ENCODE data around the gene HECTD4. TPM values are rescaled to one million over a fixed set of nuclear protein-coding genes. Genes with fewer than 3 reads are reported as not detected.

Gene HECTD4
- total RNA-seq, 1 donor from 2014 or later = 12.9 TPM

DNA sequence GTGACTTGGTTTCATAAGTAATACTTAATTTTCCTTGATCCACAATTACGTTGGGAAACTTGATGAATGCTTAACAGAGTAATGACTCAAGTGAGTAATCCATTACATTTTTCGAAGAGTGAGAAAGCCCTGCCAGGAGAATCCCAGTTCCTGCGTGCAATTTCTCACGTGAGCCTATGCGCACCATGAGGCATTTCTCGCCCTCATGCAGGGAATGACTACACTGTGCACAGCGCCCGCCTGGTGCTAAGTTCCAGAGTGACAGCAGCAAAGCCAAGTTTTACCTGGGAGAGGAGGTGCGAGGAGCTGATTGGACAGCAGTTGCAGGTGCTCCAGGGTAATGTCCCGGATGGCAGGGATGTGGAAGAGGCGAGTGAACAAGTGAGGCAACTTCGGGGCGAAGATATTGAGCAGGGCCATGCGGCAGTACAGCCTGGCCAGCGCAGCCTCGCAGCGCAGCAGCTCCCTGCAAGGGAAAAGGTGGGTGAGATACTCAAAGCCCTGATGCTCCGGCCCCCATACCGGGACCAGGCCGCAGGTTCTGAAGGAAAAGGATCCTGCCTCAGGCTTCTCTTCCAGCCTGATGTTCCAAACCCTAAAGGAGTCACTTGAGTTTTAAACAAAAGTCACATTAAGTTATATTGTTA, 187.5 kb downstream of the HECTD4 start:
- Histone ChIP-seq H3K36me3 (ENCODE audit: control insufficient read depth, insufficient read depth, low read length) (peaks cover 14% of the 10 kb centered on the region), H3K4me3 (ENCODE audit: low read depth, low read length) (no peak overlapping the region), H3K27me3 (ENCODE audit: control insufficient read depth, insufficient read depth, low read length) (no peaks in the 10 kb centered on the region)
- TF ChIP-seq, protein P1, sequence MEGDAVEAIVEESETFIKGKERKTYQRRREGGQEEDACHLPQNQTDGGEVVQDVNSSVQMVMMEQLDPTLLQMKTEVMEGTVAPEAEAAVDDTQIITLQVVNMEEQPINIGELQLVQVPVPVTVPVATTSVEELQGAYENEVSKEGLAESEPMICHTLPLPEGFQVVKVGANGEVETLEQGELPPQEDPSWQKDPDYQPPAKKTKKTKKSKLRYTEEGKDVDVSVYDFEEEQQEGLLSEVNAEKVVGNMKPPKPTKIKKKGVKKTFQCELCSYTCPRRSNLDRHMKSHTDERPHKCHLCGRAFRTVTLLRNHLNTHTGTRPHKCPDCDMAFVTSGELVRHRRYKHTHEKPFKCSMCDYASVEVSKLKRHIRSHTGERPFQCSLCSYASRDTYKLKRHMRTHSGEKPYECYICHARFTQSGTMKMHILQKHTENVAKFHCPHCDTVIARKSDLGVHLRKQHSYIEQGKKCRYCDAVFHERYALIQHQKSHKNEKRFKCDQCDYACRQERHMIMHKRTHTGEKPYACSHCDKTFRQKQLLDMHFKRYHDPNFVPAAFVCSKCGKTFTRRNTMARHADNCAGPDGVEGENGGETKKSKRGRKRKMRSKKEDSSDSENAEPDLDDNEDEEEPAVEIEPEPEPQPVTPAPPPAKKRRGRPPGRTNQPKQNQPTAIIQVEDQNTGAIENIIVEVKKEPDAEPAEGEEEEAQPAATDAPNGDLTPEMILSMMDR (IDR thresholded peaks at IDR 0.05; ENCODE audit: insufficient read depth, low read length, severe bottlenecking) = no peak
- no peak for FAIRE-seq
- no peak for DNase-seq (ENCODE audit: low read depth)

DNA sequence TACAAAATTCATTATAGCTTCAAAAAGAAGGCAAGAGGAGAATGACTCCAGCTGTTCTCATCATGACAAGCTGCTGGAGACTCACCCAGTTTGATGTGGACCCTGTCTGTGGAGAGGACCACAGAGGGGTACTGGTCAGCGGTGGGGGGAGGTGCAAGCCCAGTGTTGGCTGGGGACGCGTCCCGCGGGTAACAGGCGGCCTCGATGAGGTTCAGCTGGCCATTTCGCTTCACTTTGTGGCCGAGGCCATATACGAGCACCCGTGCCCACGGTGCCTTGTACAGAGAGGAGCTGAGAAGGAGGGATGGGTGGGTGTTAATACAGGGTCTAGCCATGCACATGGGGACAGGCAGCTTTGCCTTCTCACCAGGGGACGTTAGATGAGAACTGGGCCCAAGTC, 189.8 kb downstream of the HECTD4 start:
- H3K27me3 ChIP-seq (ENCODE audit: control insufficient read depth, insufficient read depth, low read length) = no peaks in the 10 kb centered on the region
- no peak for DNase-seq (ENCODE audit: low read depth)
- H3K4me3 ChIP-seq (ENCODE audit: low read depth, low read length) = no peak overlapping the region
- TF ChIP-seq, protein P1 (IDR thresholded peaks at IDR 0.05; ENCODE audit: insufficient read depth, low read length, severe bottlenecking) = no peak
- FAIRE-seq = no peak
- peaks cover 12% of the 10 kb centered on the region for H3K36me3 ChIP-seq (ENCODE audit: control insufficient read depth, insufficient read depth, low read length)

DNA sequence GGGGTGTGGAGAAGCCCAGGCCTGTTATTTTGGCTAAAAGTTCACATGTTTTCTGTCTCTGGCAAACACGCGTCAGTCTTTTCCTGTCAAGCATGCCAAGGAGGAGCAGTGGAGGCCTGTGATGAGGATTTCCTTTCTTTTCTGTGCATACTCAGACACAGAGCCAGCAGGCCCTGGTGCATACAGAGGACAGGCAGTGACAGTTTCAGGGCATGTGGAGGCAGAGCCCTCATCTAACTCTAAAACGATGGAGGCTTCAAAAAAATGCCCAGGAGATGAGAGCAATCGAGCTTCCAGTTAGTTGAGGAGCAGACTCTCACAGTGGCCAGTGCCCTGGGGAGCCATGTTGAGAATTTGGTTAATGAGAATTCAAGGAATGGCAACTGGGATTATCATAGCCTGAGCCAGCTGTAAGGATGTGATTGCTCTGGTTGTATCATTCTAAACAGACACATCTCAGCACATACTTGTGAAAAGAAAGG, 190.3 kb downstream of the HECTD4 start:
- FAIRE-seq (peak; percentile 7), DNase-seq (ENCODE audit: low read depth) (peak; percentile 88)
- Histone ChIP-seq H3K27me3 (ENCODE audit: control insufficient read depth, insufficient read depth, low read length) (no peaks in the 10 kb centered on the region), H3K4me3 (ENCODE audit: low read depth, low read length) (no peak overlapping the region), H3K36me3 (ENCODE audit: control insufficient read depth, insufficient read depth, low read length) (peaks cover 11% of the 10 kb centered on the region)
- TF ChIP-seq, protein P1 (IDR thresholded peaks at IDR 0.05; ENCODE audit: insufficient read depth, low read length, severe bottlenecking) = no peak

DNA sequence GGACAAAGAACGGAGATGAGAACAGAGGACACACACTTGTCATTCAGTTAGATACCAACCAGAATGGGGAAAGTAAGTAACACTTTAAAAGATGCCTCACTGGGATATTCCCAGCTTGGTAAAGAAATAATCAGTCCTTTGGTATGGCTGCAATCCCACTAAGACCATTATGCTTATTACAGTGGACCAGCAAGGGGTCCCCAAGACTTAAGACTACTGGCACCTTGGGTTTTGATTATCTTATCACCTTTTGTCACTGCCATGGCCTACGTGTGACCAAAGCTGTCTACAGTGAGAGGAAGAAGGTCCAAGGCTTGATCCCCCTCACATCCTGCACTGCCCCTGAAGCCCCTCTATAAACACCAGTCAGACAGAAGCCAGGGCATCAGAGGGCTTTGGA, 191.0 kb downstream of the HECTD4 start:
- Histone ChIP-seq H3K4me3 (ENCODE audit: low read depth, low read length) (no peak overlapping the region), H3K36me3 (ENCODE audit: control insufficient read depth, insufficient read depth, low read length) (peaks cover 11% of the 10 kb centered on the region), H3K27me3 (ENCODE audit: control insufficient read depth, insufficient read depth, low read length) (no peaks in the 10 kb centered on the region)
- DNase-seq (ENCODE audit: low read depth) = no peak
- no peak for FAIRE-seq
- TF ChIP-seq, protein P1 (IDR thresholded peaks at IDR 0.05; ENCODE audit: insufficient read depth, low read length, severe bottlenecking) = no peak

DNA sequence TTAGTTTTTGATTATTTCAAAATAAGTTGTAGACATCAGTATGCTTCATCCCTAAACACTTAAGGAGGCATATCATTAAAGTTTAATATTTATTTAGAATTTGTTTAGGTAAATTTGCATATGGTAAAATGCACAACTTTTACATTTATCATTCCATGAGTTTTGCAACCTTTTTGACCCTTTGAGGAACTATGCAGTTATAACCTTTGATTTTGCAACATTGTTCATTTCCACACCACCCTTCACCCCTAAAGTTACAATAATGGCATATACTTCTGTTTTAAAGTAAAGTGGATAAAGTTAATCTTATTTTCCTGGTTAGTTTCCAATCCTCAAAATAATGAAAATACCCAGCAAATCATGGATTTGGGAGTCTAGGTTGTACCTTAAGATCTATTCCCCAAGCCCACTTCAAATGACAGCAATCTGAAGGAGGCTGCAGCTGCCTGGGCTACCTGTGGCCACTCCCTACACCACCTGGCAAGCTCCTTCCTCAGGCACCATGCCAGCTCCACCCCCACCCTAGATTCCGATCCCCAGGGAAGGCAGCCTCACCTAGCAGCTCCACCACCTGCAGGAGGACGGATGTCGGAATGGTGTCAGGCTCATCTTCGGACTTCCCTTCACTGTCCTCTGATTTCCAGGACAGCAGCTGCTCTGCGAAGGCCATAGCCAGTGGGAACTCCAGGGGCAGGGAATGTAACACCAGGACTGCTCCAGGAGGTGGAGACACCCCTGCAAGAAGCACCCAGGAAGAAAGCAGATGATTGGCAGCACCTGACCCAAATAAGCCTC, 191.8 kb downstream of the HECTD4 start:
- FAIRE-seq (no peak), DNase-seq (ENCODE audit: low read depth) (peak; percentile 76)
- TF ChIP-seq, protein P1 (IDR thresholded peaks at IDR 0.05; ENCODE audit: insufficient read depth, low read length, severe bottlenecking) = no peak
- Histone ChIP-seq H3K4me3 (ENCODE audit: low read depth, low read length) (no peak overlapping the region), H3K27me3 (ENCODE audit: control insufficient read depth, insufficient read depth, low read length) (no peaks in the 10 kb centered on the region), H3K36me3 (ENCODE audit: control insufficient read depth, insufficient read depth, low read length) (peaks cover 11% of the 10 kb centered on the region)
